Hematopoietic multipotent progenitor cell treated with erythropoietin and hydrocortisone succinate and interleukin-3 and kit ligand, for 6 days (in vitro differentiated cells): ENCODE data around the gene FAM171A2.
A peak's percentile ranks its signal among the peaks of the same experiment; 100 is the strongest.

Experiments
- DNase-seq: peaks from one replicate; pipeline ENCODE4 v3.0.0-alpha.2; 2015

The FAM171A2 gene

DNA sequence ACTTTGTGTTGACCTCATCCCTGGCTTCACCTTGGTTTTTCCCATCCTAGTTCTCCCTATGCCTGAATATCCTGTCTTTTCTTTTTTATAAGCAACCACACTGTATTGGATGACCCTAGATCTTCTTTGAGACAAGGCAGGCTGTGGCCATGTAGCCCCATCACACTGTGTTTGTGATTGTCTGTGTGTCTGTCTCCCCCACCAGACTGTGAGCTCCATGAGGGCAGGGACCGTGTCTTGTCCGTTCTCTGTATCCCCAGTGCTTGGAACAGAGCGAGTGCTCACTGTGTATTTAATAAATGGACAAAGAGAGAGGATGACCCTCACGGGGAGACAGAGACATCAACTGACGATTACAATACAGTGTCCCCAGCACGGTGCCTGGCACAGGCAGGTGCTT is 46.1 kb downstream of the FAM171A2 start:
- DNase-seq, result no peak

- no peak for DNase-seq
Observed at GRCh38 chr17:44315760-44316731, 47.6 kb downstream of the FAM171A2 start.

DNA sequence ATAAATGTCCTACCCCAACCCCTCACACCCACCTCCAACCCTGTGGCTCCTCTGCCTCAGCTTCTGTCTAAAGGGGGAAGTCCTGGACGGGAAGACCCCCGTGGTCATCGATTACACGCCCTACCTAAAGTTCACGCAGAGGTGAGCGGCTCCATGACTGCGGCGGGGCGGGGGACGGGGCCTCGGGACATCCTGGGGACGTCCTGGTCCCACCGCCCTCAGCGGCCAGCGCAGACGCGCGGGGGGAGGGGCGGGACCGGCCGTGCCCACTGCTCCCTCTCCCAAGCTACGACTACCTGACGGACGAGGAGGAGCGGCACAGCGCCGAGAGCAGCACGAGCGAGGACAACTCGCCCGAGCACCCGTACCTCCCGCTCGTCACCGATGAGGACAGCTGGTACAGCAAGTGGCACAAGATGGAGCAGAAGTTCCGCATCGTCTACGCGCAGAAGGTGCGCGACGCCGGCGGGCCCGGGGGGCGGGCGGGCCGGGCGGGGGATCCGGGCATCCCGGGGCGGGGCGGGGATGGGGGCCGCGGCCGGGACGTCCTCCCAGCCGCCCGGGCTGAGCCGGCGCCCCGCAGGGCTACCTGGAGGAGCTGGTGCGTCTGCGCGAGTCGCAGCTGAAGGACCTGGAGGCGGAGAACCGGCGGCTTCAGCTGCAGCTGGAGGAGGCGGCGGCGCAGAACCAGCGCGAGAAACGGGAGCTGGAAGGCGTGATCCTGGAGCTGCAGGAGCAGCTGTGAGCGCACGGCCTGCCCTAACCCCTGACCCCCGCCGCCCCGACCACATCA is 48.6 kb downstream of the FAM171A2 start:
- peak; percentile 33 for DNase-seq

GRCh38 chr17:44314524-44314868 is 49.2 kb downstream of the FAM171A2 start:
- no peak for DNase-seq

DNA sequence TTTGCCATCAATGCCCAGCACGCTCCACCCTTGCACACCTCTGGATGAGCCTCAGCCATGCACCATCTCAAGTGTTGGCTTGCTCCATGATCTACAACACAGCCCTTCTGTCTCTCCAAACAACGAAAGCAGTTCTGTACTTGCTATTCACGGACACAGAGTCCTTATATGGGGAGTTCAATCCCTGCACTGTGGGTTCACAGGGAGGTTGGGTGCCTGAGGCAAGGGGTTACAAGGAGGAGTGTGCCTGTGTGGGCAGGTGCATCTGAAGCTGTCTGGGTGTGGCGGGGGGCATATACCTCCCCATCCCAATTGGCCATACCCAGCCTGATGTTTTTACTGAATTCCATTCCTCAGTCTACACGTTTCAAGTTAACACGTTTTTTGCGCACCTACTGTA is 49.6 kb downstream of the FAM171A2 start:
- DNase-seq, result no peak

GRCh38 chr17:44312396-44313104 is 51.1 kb downstream of the FAM171A2 start:
- no peak for DNase-seq

DNA sequence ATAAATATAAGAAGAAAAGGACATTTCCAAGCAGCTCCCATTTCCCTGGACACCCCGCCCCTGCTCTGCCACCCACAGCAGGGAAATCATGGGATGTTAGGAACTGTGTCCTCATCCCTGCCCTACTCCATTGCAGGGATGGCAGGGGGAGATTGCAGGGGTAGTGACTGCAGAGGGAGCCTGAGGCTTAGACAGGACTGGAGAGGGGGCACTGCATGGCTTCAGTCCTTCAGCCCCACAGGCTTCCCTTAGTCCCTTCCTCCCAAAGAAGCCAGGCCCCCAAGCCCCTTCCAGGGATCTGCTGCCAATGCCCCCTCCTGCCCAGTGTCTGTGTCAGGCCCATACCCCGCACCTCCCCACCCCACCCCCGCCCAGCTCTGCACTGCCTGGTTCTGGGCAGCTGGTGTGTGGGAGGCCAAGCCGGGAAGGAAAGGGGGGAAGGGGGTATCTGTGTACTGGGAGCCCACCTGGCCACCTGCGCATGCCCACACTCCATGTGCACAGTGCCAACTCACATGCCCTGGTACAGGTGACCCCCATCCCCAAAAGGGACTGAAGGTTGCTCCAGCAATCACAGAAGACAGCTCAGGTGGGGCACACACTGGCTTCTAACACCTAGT is 52.0 kb downstream of the FAM171A2 start:
- no peak for DNase-seq

DNA sequence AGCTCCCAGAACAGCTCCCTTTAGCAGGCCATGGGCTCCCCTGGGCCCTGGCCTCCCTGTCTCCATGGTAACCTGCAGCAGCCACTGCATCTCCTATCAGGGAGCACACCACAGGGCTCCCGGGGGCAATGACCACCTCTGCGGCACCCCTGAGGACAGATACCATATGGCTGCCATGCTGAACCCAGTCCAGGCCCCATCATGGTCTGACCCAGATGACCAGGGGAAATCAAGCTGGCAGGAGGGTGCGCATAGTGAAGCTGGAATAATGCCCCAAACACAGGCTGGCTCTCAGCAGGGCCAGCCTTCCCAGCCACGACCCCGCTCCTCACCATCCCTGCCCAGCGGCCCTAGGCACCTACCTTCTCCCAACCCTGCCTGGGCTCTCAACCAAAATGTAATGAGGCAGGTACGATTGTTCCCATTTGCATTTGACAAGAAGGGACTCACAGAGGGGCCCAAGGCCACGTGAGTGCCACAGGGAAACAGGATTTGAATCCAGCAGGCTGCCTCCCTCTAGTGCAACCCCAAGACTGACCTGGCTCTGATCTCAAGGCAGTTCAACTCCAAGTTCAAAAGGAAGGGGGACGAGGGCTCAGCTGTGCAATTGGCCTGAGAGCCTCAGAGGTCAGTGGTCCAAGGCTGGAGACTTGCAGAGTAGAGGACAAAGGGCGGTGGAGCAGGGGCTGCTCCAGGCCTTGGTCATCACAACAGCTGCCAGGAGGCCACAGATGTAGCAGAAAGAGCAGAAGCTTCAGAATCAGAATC is 52.9 kb downstream of the FAM171A2 start:
- DNase-seq, result no peak

GRCh38 chr17:44310188-44310587 is 53.5 kb downstream of the FAM171A2 start:
- DNase-seq, result no peak

DNA sequence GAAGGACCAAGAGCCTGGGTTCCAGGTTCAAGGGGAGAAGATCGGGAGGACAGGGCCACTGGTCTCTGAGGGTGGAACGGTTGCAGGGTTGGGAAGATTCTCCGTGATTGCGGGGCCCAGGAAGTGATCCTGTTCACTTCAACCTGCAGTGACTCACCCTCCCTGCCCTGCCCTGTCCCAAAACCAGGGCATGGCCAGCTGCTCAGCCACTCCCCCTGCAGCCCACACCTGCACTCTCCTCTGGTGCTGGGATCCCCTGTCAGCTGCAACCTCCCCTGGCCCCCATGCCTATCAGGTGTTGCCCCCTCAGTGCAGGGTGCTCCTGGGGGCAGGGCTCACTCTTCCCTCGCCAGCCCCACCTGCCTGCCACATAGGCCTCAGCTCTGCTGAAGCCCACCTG is 54.2 kb downstream of the FAM171A2 start:
- DNase-seq, result no peak

DNA sequence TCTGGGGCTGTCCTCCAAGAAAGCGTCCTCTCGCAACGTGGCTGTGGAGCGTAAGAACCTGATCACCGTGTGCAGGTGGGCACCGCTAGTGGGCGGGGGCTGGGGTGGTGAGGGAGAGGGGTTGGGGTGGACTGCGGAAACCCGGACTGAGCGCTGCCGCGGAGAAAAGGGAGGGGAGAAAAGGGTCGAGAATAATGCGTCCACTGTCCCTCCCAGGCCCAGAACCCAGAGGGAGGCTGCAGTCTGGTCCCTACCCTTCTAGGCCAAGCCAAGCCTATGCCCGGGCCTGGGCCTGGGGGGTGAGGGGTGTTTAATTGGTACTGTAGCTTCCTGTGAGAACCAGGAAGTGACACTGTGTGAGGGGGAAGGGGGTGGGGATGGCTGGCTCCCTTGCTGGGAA is 54.8 kb downstream of the FAM171A2 start:
- no peak for DNase-seq

DNA sequence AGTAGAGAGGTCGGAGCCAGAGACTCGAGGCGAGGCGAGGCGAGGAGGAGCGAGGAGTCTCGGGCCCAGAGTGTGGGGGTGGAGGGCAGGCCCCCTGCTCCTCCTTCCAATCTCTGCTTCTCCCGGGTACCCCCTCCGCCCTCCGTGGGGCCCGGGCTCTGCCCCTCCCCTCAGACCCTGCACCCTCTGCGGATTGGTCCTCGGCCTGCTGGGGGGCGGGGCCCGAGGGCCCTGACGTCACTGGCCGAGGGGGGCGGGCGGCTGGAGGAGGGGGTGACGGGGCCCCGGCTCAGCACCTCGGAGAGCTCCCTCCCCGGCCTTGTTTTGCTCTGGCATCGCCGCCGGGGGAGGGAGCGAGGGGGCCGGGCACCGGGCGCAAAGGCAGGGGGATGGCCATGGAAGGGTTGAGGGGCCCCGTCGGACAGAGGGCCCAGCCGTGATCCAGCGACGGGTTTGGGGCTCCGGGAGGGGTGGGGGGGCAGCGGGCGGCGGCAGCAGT is 55.3 kb downstream of the FAM171A2 start, which contains the start of gene RUNDC3A:
TSS of gene RUNDC3A (plus strand) at position 282 of the 499 bp plus-strand sequence. CDS start 232 bp downstream, outside the sequence.
- DNase-seq, result peak; percentile 89

- DNase-seq, result peak; percentile 41
Observed at GRCh38 chr17:44307387-44308186, 56.1 kb downstream of the FAM171A2 start.

GRCh38 chr17:44304651-44305050 is 59.0 kb downstream of the FAM171A2 start:
- no peak for DNase-seq
